OCI-LY7 (cell line): ENCODE data around the gene CCDC201. TPM values are rescaled to one million over a fixed set of nuclear protein-coding genes. Genes with fewer than 3 reads are reported as not detected.

Experiments used
- BruUV-seq: library from RNA; stranded (reverse); fragments of 400-500 nt; replicated peaks from 2 replicates; lab custom pipeline; 2021; lab: Mats Ljungman, UMichigan
- CTCF ChIA-PET: fragments of 300-600 bp; sonication (Branson Sonifier 250); formaldehyde crosslinking; loops from one replicate; lab custom pipeline; 2022; ENCODE audit warnings: antibody characterized with exemption; ENCODE audit not compliant: unreplicated experiment; lab: Charles Lee
- POLR2A ChIA-PET: fragments of 300-600 bp; sonication (Branson Sonifier 250); formaldehyde crosslinking; loops from one replicate; lab custom pipeline; 2022; ENCODE audit warnings: antibody characterized with exemption; lab: Charles Lee
- DNase-seq: peaks from one replicate; pipeline ENCODE4 v3.0.0-alpha.2; 2015; ENCODE audit warnings: low spot score
- H2AFZ ChIP-seq: fragments of 200-600 bp; sonication (generic), shearing (Covaris generic); 2 replicates; pipeline ENCODE4 v1.6.1; 2014; ENCODE audit warnings: mild to moderate bottlenecking, antibody characterized with exemption, low read length, moderate library complexity
- H3K27ac ChIP-seq: fragments of 200-600 bp; sonication (generic); 2 replicates; pipeline ENCODE4 v1.5.1; 2014; ENCODE audit warnings: mixed run types, low read depth, mild to moderate bottlenecking, moderate library complexity, low read length, inconsistent platforms; ENCODE audit not compliant: poor library complexity, severe bottlenecking
- H3K36me3 ChIP-seq: fragments of 200-600 bp; sonication (generic); 2 replicates; pipeline ENCODE4 v1.6.1; 2014; ENCODE audit warnings: mild to moderate bottlenecking, antibody characterized with exemption, low read length, moderate library complexity, mixed read lengths; ENCODE audit not compliant: insufficient read depth
- H3K4me1 ChIP-seq: fragments of 200-600 bp; sonication (generic); 2 replicates; pipeline ENCODE4 v1.5.1; 2014; ENCODE audit warnings: mild to moderate bottlenecking, low read length; ENCODE audit not compliant: insufficient read depth, poor library complexity, severe bottlenecking
- H3K4me2 ChIP-seq: fragments of 200-600 bp; sonication (generic); 2 replicates; pipeline ENCODE4 v1.6.1; 2014; ENCODE audit warnings: mild to moderate bottlenecking, low read length
- H3K4me3 ChIP-seq: fragments of 200-600 bp; sonication (generic); 2 replicates; pipeline ENCODE4 v1.5.1; 2014; ENCODE audit warnings: mild to moderate bottlenecking, low read depth, low read length; ENCODE audit not compliant: poor library complexity, severe bottlenecking
- H3K79me2 ChIP-seq: fragments of 200-600 bp; sonication (generic); 2 replicates; pipeline ENCODE4 v1.6.1; 2016; ENCODE audit warnings: low read depth, mild to moderate bottlenecking, low read length, moderate library complexity, mixed read lengths; ENCODE audit not compliant: insufficient read depth
- H3K9me2 ChIP-seq: fragments of 200-600 bp; sonication (generic); 2 replicates; pipeline ENCODE4 v1.6.1; 2016; ENCODE audit warnings: mild to moderate bottlenecking, low read length, mixed read lengths; ENCODE audit not compliant: insufficient read depth
- H3K9me3 ChIP-seq: fragments of 200-600 bp; sonication (generic); 2 replicates; pipeline ENCODE4 v1.6.1; 2014; ENCODE audit warnings: mild to moderate bottlenecking, mixed run types, low read length, mixed read lengths
- H4K20me1 ChIP-seq: fragments of 200-600 bp; sonication (generic); 2 replicates; pipeline ENCODE4 v1.6.1; 2014; ENCODE audit warnings: mild to moderate bottlenecking, antibody characterized with exemption, low read length, moderate library complexity, mixed read lengths; ENCODE audit not compliant: insufficient read depth
- CTCF ChIP-seq: fragments of 200-600 bp; sonication (generic); conservative IDR thresholded peaks from 2 replicates; pipeline ENCODE4 v1.5.1; 2014; ENCODE audit warnings: mild to moderate bottlenecking, antibody characterized with exemption, low read length, moderate library complexity, mixed read lengths
- EZH2phosphoT487 ChIP-seq: fragments of 200-600 bp; sonication (generic); IDR thresholded peaks from 2 replicates; pipeline ENCODE4 v1.6.1; 2018; ENCODE audit warnings: low read depth, borderline replicate concordance, mild to moderate bottlenecking, mixed run types, antibody characterized with exemption, low read length, moderate library complexity, mixed read lengths
- intact Hi-C: fragments of 100-400 bp; cut with micrococcal nuclease; formaldehyde crosslinking; loops from one replicate; pipeline ENCODE4 v1.10.0; 2022; ENCODE audit not compliant: unreplicated experiment
- total RNA-seq, 2 experiments: library from RNA; depleted of rRNA in 1 of 2; stranded (reverse); fragments of >200 nt in 1 of 2; shearing (Covaris generic) in 1 of 2; gene quantifications; 2 replicates each; pipeline ENCODE4 v1.2.3, GENCODE V29; 2014 to 2022

CCDC201 gene
- total RNA-seq, 2 experiments from 2014 or later: not detected

- no TSS peak for BruUV-seq
- no peak for DNase-seq
- no peak overlapping the region for H3K4me2 ChIP-seq
- intact Hi-C loops: no loop called here
- no peaks in the 10 kb centered on the region for H3K36me3 ChIP-seq
- no peaks in the 10 kb centered on the region for H3K4me1 ChIP-seq
- H2AFZ ChIP-seq: no peak overlapping the region
- H3K79me2 ChIP-seq: no peaks in the 10 kb centered on the region
- no peaks in the 10 kb centered on the region for H4K20me1 ChIP-seq
- ChIA-PET POLR2A (no interaction called here), CTCF (no interaction called here)
- H3K4me3 ChIP-seq: no peak overlapping the region
- no peak overlapping the region for H3K27ac ChIP-seq
- H3K9me3 ChIP-seq: no peaks in the 10 kb centered on the region
- TF ChIP-seq CTCF (no peak), EZH2phosphoT487 (no peak)
- no peaks in the 10 kb centered on the region for H3K9me2 ChIP-seq
Observed at GRCh38 chr7:45909561-45909960, 36.7 kb upstream of the CCDC201 start.

GRCh38 chr7:45902820-45903219 lies 29.9 kb upstream of the CCDC201 start:
- no peak overlapping the region for H3K27ac ChIP-seq
- H2AFZ ChIP-seq: no peak overlapping the region
- CTCF ChIA-PET: no interaction called here
- TF ChIP-seq EZH2phosphoT487: no peak
- no peak for TF ChIP-seq CTCF
- DNase-seq: no peak
- no peaks in the 10 kb centered on the region for H3K4me1 ChIP-seq
- no peaks in the 10 kb centered on the region for H3K9me2 ChIP-seq
- H3K4me2 ChIP-seq: no peak overlapping the region
- H3K79me2 ChIP-seq: no peaks in the 10 kb centered on the region
- H3K36me3 ChIP-seq: no peaks in the 10 kb centered on the region
- POLR2A ChIA-PET: interaction anchor here (0.6 kb wide), 1 partner anchor 224 kb away, joined by 6 read pairs; no protein-coding TSS in a partner anchor
- H4K20me1 ChIP-seq: no peaks in the 10 kb centered on the region
- no peak overlapping the region for H3K4me3 ChIP-seq
- BruUV-seq: no TSS peak
- intact Hi-C loops: no loop called here
- H3K9me3 ChIP-seq: no peaks in the 10 kb centered on the region

GRCh38 chr7:45901566-45901965 lies 28.7 kb upstream of the CCDC201 start:
- H2AFZ ChIP-seq: no peak overlapping the region
- CTCF ChIA-PET: no interaction called here
- no TSS peak for BruUV-seq
- H3K9me2 ChIP-seq: no peaks in the 10 kb centered on the region
- H4K20me1 ChIP-seq: no peaks in the 10 kb centered on the region
- intact Hi-C loops: no loop called here
- no peak for DNase-seq
- no peaks in the 10 kb centered on the region for H3K36me3 ChIP-seq
- no peak overlapping the region for H3K27ac ChIP-seq
- H3K79me2 ChIP-seq: no peaks in the 10 kb centered on the region
- H3K4me1 ChIP-seq: no peaks in the 10 kb centered on the region
- TF ChIP-seq EZH2phosphoT487 (no peak), CTCF (no peak)
- H3K4me3 ChIP-seq: no peak overlapping the region
- no peak overlapping the region for H3K4me2 ChIP-seq
- POLR2A ChIA-PET: no interaction called here
- H3K9me3 ChIP-seq: no peaks in the 10 kb centered on the region
